Loucy (cell line): Measurements from ENCODE around the gene EFTUD2.

Experiments
- CTCF ChIP-seq: fragments of 200-600 bp; sonication (generic); conservative IDR thresholded peaks from 2 replicates; pipeline ENCODE4 v1.5.1; 2014; ENCODE audit warnings: mild to moderate bottlenecking, antibody characterized with exemption, low read length
- EZH2phosphoT487 ChIP-seq: fragments of 200-600 bp; IDR thresholded peaks from 2 replicates; pipeline ENCODE4 v1.6.1; 2018; ENCODE audit warnings: antibody characterized with exemption, mild to moderate bottlenecking, moderate library complexity, borderline replicate concordance

GRCh38 chr17:44933824-44934744, 34.8 kb upstream of the EFTUD2 start:
- TF ChIP-seq CTCF, result no peak
- TF ChIP-seq EZH2phosphoT487, result no peak
